Adrenal gland (tissue), 12 donors: ENCODE data around the gene SOX14. TPM values are rescaled to one million over a fixed set of nuclear protein-coding genes. Genes with fewer than 3 reads are reported as not detected.

Source experiments
- DNase-seq, 7 donors: peaks; one replicate each; pipeline ENCODE4 v3.0.0-alpha.2; 2019 to 2020
- H3K27ac ChIP-seq, 5 donors: fragments of 200-600 bp; sonication (generic) in 4 of 5; 1 replicate in 3 of 5; 2 replicates in 2 of 5; pipeline versions ENCODE4 v1.5.1 to v1.8.0; 2016 to 2020; ENCODE audit warnings: mild to moderate bottlenecking in 1 of 5
- H3K27me3 ChIP-seq: fragments of 200-600 bp; 2 replicates; pipeline ENCODE4 v1.8.0; 2021
- H3K36me3 ChIP-seq, 2 donors: fragments of 200-600 bp; replicated peaks in 1 of 2; 1 replicate in 1 of 2; 2 replicates in 1 of 2; pipeline versions ENCODE4 v1.5.1 to v1.8.0; 2018 to 2022
- H3K4me1 ChIP-seq, 2 donors: fragments of 200-600 bp; replicated peaks in 1 of 2; 1 replicate in 1 of 2; 2 replicates in 1 of 2; pipeline versions ENCODE4 v1.5.1 to v1.8.0; 2018 to 2021
- H3K4me3 ChIP-seq, 4 donors: fragments of 200-600 bp; sonication (generic) in 3 of 4; one replicate each; pipeline ENCODE4 v1.5.1; 2016 to 2018
- H3K9me3 ChIP-seq, 3 donors: fragments of 200-600 bp; sonication (generic) in 1 of 3; replicated peaks in 1 of 3; 1 replicate in 2 of 3; 2 replicates in 1 of 3; pipeline versions ENCODE4 v1.5.1 to v1.8.0; 2016 to 2021
- CTCF ChIP-seq, 6 experiments: fragments of 450-650 bp in 4 of 6; fragments of 200-600 bp in 2 of 6; sonication (generic) in 1 of 6; IDR thresholded peaks; 1 replicate in 5 of 6; 2 replicates in 1 of 6; pipeline versions ENCODE4 v1.5.1 to v1.8.0; 2016 to 2021; ENCODE audit warnings: antibody characterized with exemption in 6 of 6, mild to moderate bottlenecking in 2 of 6, moderate library complexity in 1 of 6
- POLR2A ChIP-seq, 2 donors: fragments of 450-650 bp; IDR thresholded peaks; one replicate each; pipeline ENCODE4 v1.6.1; 2017; ENCODE audit warnings: antibody characterized with exemption in 2 of 2, mild to moderate bottlenecking in 2 of 2, moderate library complexity in 1 of 2
- WGBS, 4 donors: extraction: QIAGEN DNeasy Blood & Tissue Kit in 2 of 4; methylation state at CpG; one replicate each; pipeline versions ENCODE4 v1.1.5 to v1.1.7; 2013 to 2017; 5-methylcytosine and 5-hydroxymethylcytosine counted together
- intact Hi-C, 2 donors: fragments of 100-400 bp; cut with DNase I; formaldehyde crosslinking; loops; one replicate each; pipeline versions ENCODE4 v1.14.1 to v1.15.0; 2022 to 2023
- polyA plus RNA-seq, 3 donors: library from polyadenylated mRNA; stranded (reverse); fragments of 200-250 nt in 2 of 3; fragments of 350-450 nt in 1 of 3; fragmentation: Illumina TruSeq in 1 of 3; extraction: RNeasy Lipid Tissue Mini Kit (QIAGEN cat#74804) in 1 of 3; gene quantifications; one replicate each; pipeline ENCODE4 v1.2.3, GENCODE V29; 2013 to 2014
- total RNA-seq, 9 donors: library from RNA; depleted of rRNA in 4 of 9; stranded (reverse); fragments of >200 nt in 4 of 9; fragments of 120-200 nt in 1 of 9; fragmentation: NEBNext Ultra II Directional in 1 of 9; extraction: Animal tissue kit (Norgen Biotek cat#: 25700) in 1 of 9; gene quantifications; one replicate each; pipeline versions ENCODE4 v1.1.0 to v1.2.4, GENCODE V29; 2013 to 2023
- donor health status: healthy with polysubstance abuse.
- donor health status: Bipolar disorder and iron deficiency.
- donor health status: DM: yes; HTN: yes; CAD: no.
- donor health status: DM: no; HTN: no; CAD: no.
- donor health status: DM: no; HTN: no; CAD: no.
- donor health status: DM: yes; HTN: yes; CAD: no.

The SOX14 gene
- total and polyA plus RNA-seq, 12 donors: not detected

GRCh38 chr3:137796993-137797392 is 32.9 kb downstream of the SOX14 start:
- TF ChIP-seq CTCF (IDR thresholded peaks at IDR 0.05) (no peak), POLR2A (IDR thresholded peaks at IDR 0.05) (no peak)
- 61 to 85% (median 75%) methylated on average over 3 of the region's 3 CpGs for WGBS, 4 donors

GRCh38 chr3:137803215-137803614 is 39.1 kb downstream of the SOX14 start:
- DNase-seq: no peak
- 54 to 68% (median 62%) methylated on average over 1 of the region's 1 CpG for WGBS, 4 donors
- Histone ChIP-seq H3K27me3 (no peaks in the 10 kb centered on the region), H3K4me1 (no peaks in the 10 kb centered on the region), H3K27ac (no peak overlapping the region), H3K4me3 (no peak overlapping the region), H3K9me3 (no peaks in the 10 kb centered on the region), H3K36me3 (no peaks in the 10 kb centered on the region)
- intact Hi-C loops: no loop called here
- TF ChIP-seq CTCF (IDR thresholded peaks at IDR 0.05): no peak
- no peak for TF ChIP-seq POLR2A (IDR thresholded peaks at IDR 0.05)

More at GRCh38 chr3:137796993-137797392, 32.9 kb downstream of the SOX14 start:
- H3K4me1 ChIP-seq: no peaks in the 10 kb centered on the region
- intact Hi-C loops: no loop called here
- H3K9me3 ChIP-seq: no peaks in the 10 kb centered on the region
- H3K27me3 ChIP-seq: no peaks in the 10 kb centered on the region
- no peak overlapping the region for H3K27ac ChIP-seq
- H3K36me3 ChIP-seq: no peaks in the 10 kb centered on the region
- no peak for DNase-seq
- no peak overlapping the region for H3K4me3 ChIP-seq

GRCh38 chr3:137807998-137808397 is 43.9 kb downstream of the SOX14 start:
- no peak overlapping the region for H3K4me3 ChIP-seq
- intact Hi-C loops: no loop called here
- no peaks in the 10 kb centered on the region for H3K4me1 ChIP-seq
- no peaks in the 10 kb centered on the region for H3K36me3 ChIP-seq
- no peaks in the 10 kb centered on the region for H3K9me3 ChIP-seq
- no peak for TF ChIP-seq CTCF (IDR thresholded peaks at IDR 0.05)
- no peak for TF ChIP-seq POLR2A (IDR thresholded peaks at IDR 0.05)
- WGBS, 4 donors: 16 to 21% (median 18%) methylated on average over 8 to 9 of the region's 9 CpGs
- no peak for DNase-seq
- H3K27ac ChIP-seq: no peak overlapping the region
- no peaks in the 10 kb centered on the region for H3K27me3 ChIP-seq

GRCh38 chr3:137809509-137809908 is 45.4 kb downstream of the SOX14 start:
- Histone ChIP-seq H3K36me3 (no peaks in the 10 kb centered on the region), H3K27ac (no peak overlapping the region), H3K27me3 (no peaks in the 10 kb centered on the region), H3K4me3 (no peak overlapping the region), H3K9me3 (no peaks in the 10 kb centered on the region), H3K4me1 (no peaks in the 10 kb centered on the region)
- TF ChIP-seq POLR2A (IDR thresholded peaks at IDR 0.05) (no peak), CTCF (IDR thresholded peaks at IDR 0.05) (no peak)
- DNase-seq: no peak
- intact Hi-C loops: no loop called here
